Parathyroid adenoma (tissue), 2 donors: Measurements from ENCODE around the gene PARP6.

Experiments used
- H2AFZ ChIP-seq: fragments of 300-600 bp; sonication (generic); one replicate; pipeline ENCODE4 v1.7.0; 2017; ENCODE audit warnings: antibody characterized with exemption, mild to moderate bottlenecking
- H3K27ac ChIP-seq: fragments of 300-600 bp; sonication (generic); one replicate; pipeline ENCODE4 v1.7.0; 2017
- H3K27me3 ChIP-seq: fragments of 300-600 bp; sonication (generic); one replicate; pipeline ENCODE4 v1.7.0; 2017; ENCODE audit warnings: low read length; ENCODE audit not compliant: control insufficient read depth, insufficient read depth
- H3K36me3 ChIP-seq: fragments of 300-600 bp; sonication (generic); one replicate; pipeline ENCODE4 v1.7.0; 2017; ENCODE audit warnings: low read length; ENCODE audit not compliant: control insufficient read depth, insufficient read depth
- H3K4me1 ChIP-seq: fragments of 300-600 bp; sonication (generic); one replicate; pipeline ENCODE4 v1.7.0; 2017; ENCODE audit warnings: control low read depth
- H3K4me2 ChIP-seq: fragments of 300-600 bp; sonication (generic); one replicate; pipeline ENCODE4 v1.7.0; 2017; ENCODE audit warnings: low read length
- H3K4me3 ChIP-seq: fragments of 300-600 bp; sonication (generic); one replicate; pipeline ENCODE4 v1.7.0; 2017; ENCODE audit warnings: low read depth, low read length
- H3K79me2 ChIP-seq: fragments of 300-600 bp; sonication (generic); one replicate; pipeline ENCODE4 v1.7.0; 2017; ENCODE audit warnings: control low read depth
- H3K9ac ChIP-seq: fragments of 300-600 bp; sonication (generic); one replicate; pipeline ENCODE4 v1.7.0; 2017; ENCODE audit warnings: mild to moderate bottlenecking
- H3K9me3 ChIP-seq: fragments of 300-600 bp; sonication (generic); one replicate; pipeline ENCODE4 v1.7.0; 2017; ENCODE audit warnings: low read length; ENCODE audit not compliant: control insufficient read depth
- CTCF ChIP-seq: fragments of 300-600 bp; sonication (generic); IDR thresholded peaks from one replicate; pipeline ENCODE4 v1.7.0; 2017; ENCODE audit warnings: antibody characterized with exemption, mild to moderate bottlenecking
- donor health status: primary hyperparathyroidism.

PARP6 gene

GRCh38 chr15:72272213-72272996 is at the start of gene PARP6:
PARP6 (minus strand) TSS chr15:72272554; CDS start chr15:72267477, 5,077 bp downstream.
- H3K27me3 ChIP-seq = no peaks in the 10 kb centered on the region
- peak within 1 kb of the TSS; percentile 68 for H3K4me2 ChIP-seq
- H3K4me1 ChIP-seq = peaks cover 2% of the 10 kb centered on the region
- H3K4me3 ChIP-seq = peak within 1 kb of the TSS; percentile 55
- TF ChIP-seq CTCF = peak; percentile 37
- peak within 1 kb of the TSS; percentile 84 for H2AFZ ChIP-seq
- no peaks in the 10 kb centered on the region for H3K9me3 ChIP-seq
- H3K9ac ChIP-seq = no peak within 1 kb of the TSS
- H3K79me2 ChIP-seq = no peaks in the 10 kb centered on the region
- peak within 1 kb of the TSS; percentile 44 for H3K27ac ChIP-seq
- no peaks in the 10 kb centered on the region for H3K36me3 ChIP-seq

GRCh38 chr15:72319985-72320671 is 47.8 kb upstream of the PARP6 start, which contains the start of gene CELF6:
CELF6 (minus strand) TSS chr15:72320157; CDS start chr15:72319874, 283 bp downstream.
- H3K36me3 ChIP-seq = no peaks in the 10 kb centered on the region
- H3K4me2 ChIP-seq = peak within 1 kb of the TSS; percentile 69
- H3K9me3 ChIP-seq = no peaks in the 10 kb centered on the region
- H3K4me1 ChIP-seq = no peaks in the 10 kb centered on the region
- H3K27me3 ChIP-seq = no peaks in the 10 kb centered on the region
- H3K4me3 ChIP-seq = no peak within 1 kb of the TSS
- H2AFZ ChIP-seq = peak within 1 kb of the TSS; percentile 68
- no peak for TF ChIP-seq CTCF
- H3K9ac ChIP-seq = no peak within 1 kb of the TSS
- no peaks in the 10 kb centered on the region for H3K79me2 ChIP-seq
- H3K27ac ChIP-seq = peak within 1 kb of the TSS; percentile 57

GRCh38 chr15:72319360-72319984 is 47.1 kb upstream of the PARP6 start:
- H3K27ac ChIP-seq = no peak overlapping the region
- no peaks in the 10 kb centered on the region for H3K4me1 ChIP-seq
- no peak overlapping the region for H3K9ac ChIP-seq
- no peak overlapping the region for H3K4me3 ChIP-seq
- peak overlapping the region; percentile 42 for H2AFZ ChIP-seq
- no peak overlapping the region for H3K4me2 ChIP-seq
- H3K27me3 ChIP-seq = no peaks in the 10 kb centered on the region
- no peaks in the 10 kb centered on the region for H3K36me3 ChIP-seq
- H3K9me3 ChIP-seq = no peaks in the 10 kb centered on the region
- TF ChIP-seq CTCF = no peak
- no peaks in the 10 kb centered on the region for H3K79me2 ChIP-seq

- Histone ChIP-seq H3K9ac (no peak overlapping the region), H3K4me3 (no peak overlapping the region), H3K4me1 (no peaks in the 10 kb centered on the region), H3K27me3 (no peaks in the 10 kb centered on the region), H3K36me3 (no peaks in the 10 kb centered on the region), H3K27ac (peak overlapping the region; percentile 29), H3K4me2 (no peak overlapping the region), H2AFZ (peak overlapping the region; percentile 68), H3K9me3 (no peaks in the 10 kb centered on the region), H3K79me2 (no peaks in the 10 kb centered on the region)
- TF ChIP-seq CTCF = no peak
These were observed 46.1 kb upstream of the PARP6 start for GRCh38 chr15:72318408-72318942.
